NCI-H748 treated with DMSO at 0.1 percent for 48 hours (cell line): ENCODE data around the gene LKAAEAR1.
A peak's percentile ranks its signal among the peaks of the same experiment; 100 is the strongest.
"Not testable (repeated sequence)": the region's sequence is repeated elsewhere in the genome, so short reads cannot be mapped to it uniquely, and the experiment has no call there.

Experiments used
- DNase-seq: peaks from one replicate; lab custom pipeline; 2025; lab: John Stamatoyannopoulos, UW

LKAAEAR1 gene, protein sequence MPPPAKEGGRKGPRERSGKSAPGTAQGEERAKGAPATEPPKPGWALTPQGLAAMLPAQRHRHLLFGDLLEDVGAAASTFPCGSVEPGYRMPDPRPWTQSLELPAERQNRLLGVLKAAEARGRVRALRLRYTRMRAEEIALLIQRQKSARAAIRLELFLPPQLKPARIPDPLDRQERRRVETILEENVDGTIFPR

DNA sequence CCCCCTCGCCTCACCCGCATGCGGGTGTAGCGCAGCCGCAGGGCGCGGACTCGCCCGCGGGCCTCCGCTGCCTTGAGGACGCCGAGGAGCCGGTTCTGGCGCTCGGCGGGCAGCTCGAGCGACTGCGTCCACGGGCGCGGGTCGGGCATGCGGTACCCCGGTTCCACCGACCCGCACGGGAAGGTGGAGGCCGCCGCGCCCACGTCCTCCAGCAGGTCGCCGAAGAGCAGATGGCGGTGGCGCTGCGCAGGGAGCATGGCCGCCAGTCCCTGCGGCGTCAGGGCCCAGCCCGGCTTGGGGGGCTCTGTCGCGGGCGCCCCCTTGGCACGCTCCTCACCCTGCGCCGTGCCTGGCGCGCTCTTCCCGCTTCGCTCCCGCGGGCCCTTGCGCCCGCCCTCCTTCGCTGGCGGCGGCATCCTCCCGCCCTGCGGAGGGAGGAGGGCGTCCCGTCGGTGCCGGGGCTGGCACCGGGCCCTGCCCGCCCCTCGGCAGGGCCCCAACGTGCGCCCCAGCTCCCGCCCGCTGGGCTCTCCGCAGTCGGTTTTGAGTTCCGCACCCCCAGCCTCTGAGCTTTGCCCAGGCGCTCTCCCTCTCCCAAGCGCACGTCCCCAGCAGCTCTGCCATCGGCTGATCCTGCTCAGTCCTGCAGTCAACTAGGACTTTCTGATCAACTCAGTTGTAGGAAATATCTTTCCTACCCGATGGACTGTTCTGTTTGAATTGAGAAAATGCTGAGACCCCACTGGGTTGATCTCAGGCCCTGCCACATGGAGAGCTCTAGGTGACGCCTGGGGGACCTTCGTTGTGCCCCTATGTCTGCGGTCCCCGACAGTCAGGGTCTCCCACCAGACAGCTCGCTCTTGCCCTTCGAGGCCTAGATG lies at the start of gene LKAAEAR1:
TSS of gene LKAAEAR1 (minus strand) at position 595 of the 881 bp plus-strand sequence. CDS start at position 416, 179 bp downstream.
- DNase-seq: no peak

DNA sequence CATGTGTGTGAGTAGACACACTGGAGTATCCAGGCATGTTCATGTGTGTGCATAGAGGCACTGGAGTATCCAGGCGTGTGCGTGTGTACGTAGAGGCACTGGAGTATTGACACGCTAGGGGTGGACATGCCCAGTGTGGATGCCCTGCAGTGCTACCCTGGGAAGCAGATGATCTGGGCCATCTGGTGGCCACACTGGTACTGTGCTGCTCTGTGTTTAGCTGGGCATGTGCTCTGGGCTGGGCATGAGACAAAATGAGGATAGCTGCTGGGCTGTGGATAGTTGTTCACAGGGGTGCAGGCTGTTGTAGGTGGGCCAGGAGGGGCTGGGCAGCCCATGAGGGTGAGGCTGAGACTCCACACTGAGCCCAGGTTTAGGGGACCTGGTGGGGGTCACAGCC lies 47.2 kb upstream of the LKAAEAR1 start:
- peak; percentile 23 for DNase-seq

DNA sequence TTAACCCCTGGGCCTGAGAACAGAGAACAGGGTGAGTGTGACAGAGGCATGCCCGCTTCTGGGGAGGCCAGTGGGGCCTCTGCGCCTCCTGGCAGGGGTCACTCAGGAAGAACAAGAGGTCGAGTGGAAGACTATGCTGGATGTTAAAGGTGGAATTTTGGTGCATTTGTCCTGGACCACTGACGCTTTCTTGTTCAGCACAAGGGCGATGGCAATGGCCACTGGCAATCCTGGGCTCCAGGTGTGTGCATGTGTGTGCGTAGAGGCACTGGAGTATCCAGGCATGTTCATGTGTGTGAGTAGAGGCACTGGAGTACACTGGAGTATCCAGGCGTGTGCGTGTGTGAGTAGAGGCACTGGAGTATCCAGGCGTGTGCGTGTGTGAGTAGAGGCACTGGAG lies 46.7 kb upstream of the LKAAEAR1 start:
- DNase-seq: no peak

DNA sequence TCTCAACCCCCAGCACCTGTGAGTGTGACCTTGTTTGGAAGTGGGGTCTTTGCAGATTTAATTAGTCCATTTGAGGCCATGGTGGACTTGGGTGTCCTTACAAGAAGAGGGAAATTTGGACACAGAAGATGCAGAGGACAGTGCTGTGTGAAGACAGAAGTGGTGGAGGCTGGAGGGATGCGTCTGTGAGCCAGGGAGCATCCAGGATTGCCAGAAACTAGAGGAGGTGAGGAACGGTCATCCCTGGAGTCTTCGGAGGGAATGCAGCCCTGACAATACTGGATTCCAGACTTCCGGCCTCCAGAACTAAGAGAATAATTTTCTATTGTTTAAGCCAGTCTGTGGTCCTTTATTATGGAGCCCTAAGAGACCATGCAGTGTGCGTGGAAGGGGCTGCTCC lies 46.1 kb upstream of the LKAAEAR1 start:
- DNase-seq: no peak

DNA sequence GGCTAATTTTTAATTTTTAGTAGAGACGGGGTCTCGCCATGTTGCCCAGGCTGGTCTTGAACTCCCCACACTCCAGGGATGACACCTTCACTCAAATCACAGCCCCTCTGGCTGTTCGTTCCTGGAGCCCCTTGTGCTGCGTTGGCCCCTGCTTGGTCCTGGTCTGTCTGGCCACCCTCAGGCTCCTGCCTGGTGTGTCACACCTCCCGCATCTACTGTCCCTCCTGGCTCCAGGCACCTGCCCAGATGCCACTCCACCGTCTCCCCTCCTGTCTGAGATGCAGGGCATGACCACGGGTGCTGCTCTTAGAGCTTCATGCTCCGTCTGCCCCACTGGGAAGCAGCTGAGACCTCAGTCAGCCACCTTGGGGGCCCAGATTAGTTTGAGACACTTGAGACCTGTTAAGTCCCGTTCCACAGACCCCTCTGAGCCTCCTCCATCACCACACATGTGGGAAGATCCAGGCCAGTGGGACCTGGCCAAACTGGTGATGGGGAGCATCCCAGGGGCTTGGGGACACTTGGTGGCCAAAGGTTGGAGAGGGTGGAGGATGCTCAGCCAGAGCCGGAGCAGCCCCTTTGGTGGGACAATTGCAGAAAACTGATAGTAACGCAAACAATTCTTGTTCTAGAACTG lies 45.1 kb upstream of the LKAAEAR1 start:
- no peak for DNase-seq

DNA sequence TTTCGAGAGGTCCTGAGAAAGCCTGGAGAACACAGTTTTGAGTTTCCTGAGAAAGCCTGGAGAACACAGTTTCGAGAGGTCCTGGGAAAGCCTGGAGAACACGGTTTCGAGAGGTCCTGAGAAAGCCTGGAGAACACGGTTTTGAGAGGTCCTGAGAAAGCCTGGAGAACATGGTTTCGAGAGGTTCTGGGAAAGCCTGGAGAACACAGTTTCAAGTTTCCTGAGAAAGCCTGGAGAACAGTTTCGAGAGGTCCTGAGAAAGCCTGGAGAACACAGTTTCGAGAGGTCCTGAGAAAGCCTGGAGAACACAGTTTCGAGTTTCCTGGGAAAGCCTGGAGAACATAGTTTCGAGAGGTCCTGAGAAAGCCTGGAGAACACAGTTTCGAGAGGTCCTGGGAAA lies 39.3 kb upstream of the LKAAEAR1 start:
- not testable (repeated sequence) for DNase-seq

GRCh38 chr20:64122927-64123326 lies 38.7 kb upstream of the LKAAEAR1 start:
- DNase-seq: not testable (repeated sequence)

GRCh38 chr20:64121586-64121985 lies 37.4 kb upstream of the LKAAEAR1 start:
- DNase-seq: no peak

DNA sequence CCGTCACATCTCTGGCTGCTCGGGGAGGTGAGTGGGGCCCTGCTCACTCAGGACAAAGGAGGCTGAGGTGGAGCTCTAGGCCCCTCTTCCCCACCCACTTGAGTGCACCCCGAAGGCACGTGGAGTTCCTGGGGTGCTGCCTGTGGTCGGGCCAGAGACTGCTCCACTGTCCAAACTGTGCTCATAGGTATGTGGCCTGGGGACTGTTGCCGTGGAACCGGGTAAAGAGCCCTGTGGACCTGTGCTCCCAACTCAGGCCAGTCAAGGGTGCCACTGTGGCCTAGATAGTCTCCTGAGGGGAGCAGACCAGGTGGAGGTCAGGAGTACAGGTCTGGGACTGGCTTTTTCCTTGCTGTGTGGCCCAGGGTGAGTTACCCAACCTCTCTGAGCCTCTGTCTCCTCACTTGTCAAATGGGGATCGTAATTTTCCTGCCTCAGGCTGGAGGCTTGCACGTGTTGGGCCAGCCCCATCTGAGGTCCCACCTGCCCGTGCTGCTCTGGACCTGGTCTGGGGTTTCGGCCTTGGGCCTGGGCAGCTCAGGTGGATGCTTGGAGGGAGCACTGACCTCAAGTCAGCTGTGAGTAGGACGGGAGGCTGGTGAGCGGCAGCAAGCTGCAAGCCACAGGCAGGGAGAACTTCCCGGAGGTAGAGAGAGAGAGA lies 35.6 kb upstream of the LKAAEAR1 start:
- DNase-seq: no peak

DNA sequence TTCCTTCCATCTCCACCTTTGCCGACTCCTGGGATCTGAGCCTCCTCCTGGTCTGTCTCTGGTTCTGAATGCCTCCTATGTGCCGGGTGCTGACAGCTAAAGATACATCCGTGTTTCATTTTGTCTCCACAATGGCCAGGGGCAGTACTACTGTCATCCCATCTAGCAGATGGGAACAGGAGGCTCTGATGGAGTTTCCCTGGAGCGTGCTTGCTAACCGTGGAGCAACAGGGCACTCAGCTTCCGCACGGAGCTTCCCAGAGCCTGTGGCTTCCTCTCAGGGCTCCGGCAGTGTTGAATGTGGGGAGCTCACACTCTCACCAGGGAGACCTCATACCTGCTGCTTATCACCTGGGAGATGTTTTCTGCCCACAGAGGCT lies 35.1 kb upstream of the LKAAEAR1 start:
- no peak for DNase-seq

DNA sequence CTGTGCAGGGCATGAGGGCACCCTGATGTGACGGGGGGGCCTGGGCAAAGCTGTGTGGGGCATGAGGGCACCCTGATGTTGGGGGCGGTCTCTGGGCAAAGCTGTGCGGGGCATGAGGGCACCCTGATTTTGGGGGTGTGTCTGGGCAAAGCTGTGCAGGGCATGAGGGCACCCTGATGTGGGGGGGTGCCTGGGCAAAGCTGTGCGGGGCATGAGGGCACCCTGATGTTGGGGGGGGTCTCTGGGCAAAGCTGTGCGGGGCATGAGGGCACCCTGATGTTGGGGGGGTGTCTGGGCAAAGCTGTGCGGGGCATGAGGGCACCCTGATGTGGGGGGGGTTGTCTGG lies 33.2 kb upstream of the LKAAEAR1 start:
- DNase-seq: not testable (repeated sequence)

DNA sequence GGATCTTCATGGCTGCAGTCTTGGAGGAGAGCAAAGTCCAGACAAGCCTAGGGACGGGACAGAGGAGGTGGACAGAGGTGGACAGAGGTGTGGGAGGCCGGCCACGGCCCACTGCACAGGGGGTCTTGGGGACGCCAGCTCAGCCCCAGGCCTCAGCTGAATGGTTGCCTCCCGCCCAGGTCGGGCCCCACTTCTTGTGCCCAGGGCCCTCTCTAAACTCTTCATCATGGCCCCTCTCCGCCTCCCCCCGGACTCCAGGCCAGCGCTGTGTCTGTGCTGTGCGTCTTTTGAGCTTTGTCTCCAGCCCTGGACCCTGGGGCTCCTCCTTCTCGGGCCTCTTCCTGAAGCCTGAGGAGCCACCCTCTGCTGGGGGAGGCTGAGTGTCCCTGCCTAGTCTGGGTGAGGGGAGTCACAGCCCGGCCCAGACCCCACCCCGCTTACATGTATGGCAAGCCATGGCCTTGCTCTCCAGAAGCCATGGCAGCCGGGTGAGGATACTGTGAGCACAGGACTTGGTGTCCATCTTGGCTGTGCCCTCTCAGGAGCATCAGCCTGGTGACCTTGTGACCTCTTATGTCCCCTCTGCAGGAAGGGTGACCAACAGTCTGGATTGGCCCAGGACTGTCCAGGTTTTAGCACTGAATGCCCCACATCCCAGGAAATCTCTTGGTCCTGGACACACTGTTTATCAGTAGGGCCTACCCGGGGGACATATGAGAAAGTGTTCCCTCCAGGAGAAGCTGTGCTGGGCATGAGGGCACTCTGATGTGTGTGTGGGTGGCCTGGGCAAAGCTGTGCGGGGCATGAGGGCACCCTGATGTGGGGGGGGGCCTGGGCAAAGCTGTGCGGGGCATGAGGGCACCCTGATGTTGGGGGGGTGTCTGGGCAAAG lies 32.6 kb upstream of the LKAAEAR1 start:
- no peak for DNase-seq

DNA sequence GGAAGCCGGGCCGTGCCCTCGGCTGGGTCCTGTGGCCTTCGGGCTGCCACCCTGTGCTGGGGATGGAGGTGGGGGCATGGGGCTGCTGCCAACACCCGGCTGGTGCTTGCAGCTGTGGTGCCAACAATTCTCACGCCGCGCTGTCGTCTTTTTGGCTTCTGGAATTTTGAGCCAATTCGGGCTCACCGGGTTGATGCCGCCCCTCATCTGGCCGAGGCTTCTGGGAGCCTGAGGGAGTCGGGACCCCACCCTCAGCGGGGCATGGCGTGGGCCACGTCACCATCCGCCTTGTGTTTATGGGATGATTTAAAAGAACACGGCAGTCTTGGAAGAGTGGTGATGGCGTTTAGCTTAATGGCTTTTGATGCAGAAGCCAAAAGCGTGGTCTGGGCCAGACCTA lies 31.8 kb upstream of the LKAAEAR1 start:
- no peak for DNase-seq

GRCh38 chr20:64115171-64115911 lies 31.1 kb upstream of the LKAAEAR1 start:
- DNase-seq: no peak

GRCh38 chr20:64114356-64114971 lies 30.3 kb upstream of the LKAAEAR1 start:
- no peak for DNase-seq

- no peak for DNase-seq
Measured at GRCh38 chr20:64113796-64114355, 29.7 kb upstream of the LKAAEAR1 start.

DNA sequence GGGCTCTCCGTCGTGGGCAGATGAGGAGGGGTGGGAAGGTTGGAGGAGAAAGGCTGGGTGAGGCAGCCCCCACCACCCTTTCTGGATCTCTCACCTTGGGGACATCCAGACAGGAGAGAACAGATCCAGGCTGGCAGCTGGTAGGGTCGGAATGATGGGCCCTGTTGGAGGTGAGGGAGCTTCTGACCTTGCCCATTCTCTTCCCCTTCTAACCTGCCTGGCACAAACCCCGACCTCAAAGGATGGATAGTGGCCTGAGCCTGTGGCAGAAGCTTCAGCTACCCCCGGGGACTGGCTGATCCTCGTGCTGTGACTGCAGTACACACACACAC lies 29.2 kb upstream of the LKAAEAR1 start:
- no peak for DNase-seq

- DNase-seq: no peak
Measured at GRCh38 chr20:64112691-64113443, 28.7 kb upstream of the LKAAEAR1 start.

DNA sequence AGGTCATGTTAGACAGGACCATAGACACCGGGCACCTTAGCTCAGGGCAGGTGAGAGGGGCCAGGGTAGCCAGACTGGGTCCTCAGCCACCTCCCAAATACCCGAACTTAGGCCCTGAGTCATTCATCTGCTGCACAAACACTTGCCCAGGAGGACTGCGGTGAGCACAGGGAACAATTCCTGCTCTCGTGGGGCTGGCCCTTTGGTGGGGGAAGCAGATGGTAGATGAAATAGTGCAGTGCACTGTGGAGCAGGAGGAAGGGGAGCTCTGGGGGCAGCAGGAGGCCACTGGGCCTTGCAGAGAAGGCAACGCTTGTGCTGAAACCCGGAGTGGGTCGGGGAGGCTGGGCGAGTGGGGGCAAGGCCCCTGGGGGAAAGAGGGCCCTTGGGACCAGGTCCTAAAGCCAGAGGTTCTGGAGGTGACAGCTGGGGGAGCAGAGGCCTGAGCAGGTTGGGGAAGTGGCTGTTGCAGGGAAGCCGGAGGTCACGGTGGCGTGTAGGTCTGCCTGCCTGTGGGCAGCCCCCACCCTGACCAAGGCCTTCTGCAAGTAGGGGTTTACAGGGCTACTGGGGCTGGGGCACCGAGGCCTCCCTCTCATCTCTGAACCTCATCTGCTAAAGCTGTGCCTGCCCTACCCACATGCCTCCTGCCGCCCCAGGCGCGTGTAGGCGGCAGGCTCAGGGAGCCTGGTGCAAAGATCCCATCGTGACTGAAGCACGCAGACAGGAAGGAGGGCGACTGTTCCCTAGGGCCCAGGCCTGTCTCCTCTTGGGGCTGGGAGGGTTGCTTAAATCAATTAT lies 27.8 kb upstream of the LKAAEAR1 start:
- DNase-seq: no peak
